Measurements from ENCODE around the gene ASB4. TPM values are rescaled to one million over a fixed set of nuclear protein-coding genes. Genes with fewer than 3 reads are reported as not detected.

ASB4 gene
- total RNA-seq, 4 donors from 2014 or later = 1.4 to 27.3 (median 17.9) TPM

- TF ChIP-seq POLR2A (IDR thresholded peaks at IDR 0.05) (no peak), CTCF (IDR thresholded peaks at IDR 0.05 in 4 of 5, conservative IDR thresholded peaks at IDR 0.05 in 1 of 5) (no peak)
- no peak overlapping the region for H3K4me3 ChIP-seq
- in situ Hi-C loops (cut with MboI; ENCODE audit: low sequenced_read_pairs in 4 of 4) (loop anchor here in 1 of 4 donors (25.0 kb wide), 1 partner anchor 342 kb away; no protein-coding TSS in a partner anchor), intact Hi-C loops (cut with DNase I; ENCODE audit: low total_unique reads) (no loop called here)
- ATAC-seq (no peak), DNase-seq (no peak)
- H3K36me3 ChIP-seq = no peaks in the 10 kb centered on the region
- no peaks in the 10 kb centered on the region for H3K9me3 ChIP-seq
- H3K4me1 ChIP-seq = peaks cover under 1 to 6% of the 10 kb centered on the region in 2 donors
- H3K27me3 ChIP-seq = no peaks in the 10 kb centered on the region
- no peak overlapping the region for H3K27ac ChIP-seq
Measured at GRCh38 chr7:95520136-95520535, 34.4 kb downstream of the ASB4 start.

- peak in 1 of 2 donors; percentile 25 for ATAC-seq
- no peaks in the 10 kb centered on the region for H3K9me3 ChIP-seq
- H3K4me3 ChIP-seq = no peak overlapping the region
- TF ChIP-seq POLR2A (IDR thresholded peaks at IDR 0.05) (no peak), CTCF (IDR thresholded peaks at IDR 0.05 in 4 of 5, conservative IDR thresholded peaks at IDR 0.05 in 1 of 5) (no peak)
- no peaks in the 10 kb centered on the region for H3K36me3 ChIP-seq
- intact Hi-C loops (cut with DNase I; ENCODE audit: low total_unique reads) (no loop called here), in situ Hi-C loops (cut with MboI; ENCODE audit: low sequenced_read_pairs in 4 of 4) (loop anchor here in 2 of 4 donors (5.0 kb wide), 2 partner anchors 157 to 162 kb away; no protein-coding TSS in a partner anchor)
- peak overlapping the region in 2 of 4 donors; percentile 20 to 32 for H3K27ac ChIP-seq
- no peak for DNase-seq
- H3K27me3 ChIP-seq = no peaks in the 10 kb centered on the region
- H3K4me1 ChIP-seq = peaks cover 9 to 25% of the 10 kb centered on the region in 2 donors
Measured at GRCh38 chr7:95525503-95525902, 39.8 kb downstream of the ASB4 start.

GRCh38 chr7:95526128-95526738, 40.5 kb downstream of the ASB4 start:
- intact Hi-C loops (cut with DNase I; ENCODE audit: low total_unique reads) (loop anchor here (2.0 kb wide), 1 partner anchor 19 kb away; no protein-coding TSS in a partner anchor), in situ Hi-C loops (cut with MboI; ENCODE audit: low sequenced_read_pairs in 4 of 4) (loop anchor here in 2 of 4 donors (5.0 kb wide), 2 partner anchors 156 to 161 kb away; no protein-coding TSS in a partner anchor)
- Histone ChIP-seq H3K27ac (no peak overlapping the region), H3K4me1 (peaks cover 9 to 25% of the 10 kb centered on the region in 2 donors), H3K9me3 (no peaks in the 10 kb centered on the region), H3K36me3 (no peaks in the 10 kb centered on the region), H3K4me3 (no peak overlapping the region), H3K27me3 (no peaks in the 10 kb centered on the region)
- DNase-seq (no peak), ATAC-seq (no peak)
- no peak for TF ChIP-seq POLR2A (IDR thresholded peaks at IDR 0.05)
- no peak for TF ChIP-seq CTCF (IDR thresholded peaks at IDR 0.05 in 4 of 5, conservative IDR thresholded peaks at IDR 0.05 in 1 of 5)

GRCh38 chr7:95527033-95527775, 41.5 kb downstream of the ASB4 start:
- peaks cover 9 to 25% of the 10 kb centered on the region in 2 donors for H3K4me1 ChIP-seq
- intact Hi-C loops (cut with DNase I; ENCODE audit: low total_unique reads) (loop anchor here (1.0 to 2.0 kb wide), 2 partner anchors 18 to 159 kb away; no protein-coding TSS in a partner anchor), in situ Hi-C loops (cut with MboI; ENCODE audit: low sequenced_read_pairs in 4 of 4) (loop anchor here in 2 of 4 donors (5.0 kb wide), 2 partner anchors 155 to 160 kb away; no protein-coding TSS in a partner anchor)
- DNase-seq (peak; percentile 30 to 42), ATAC-seq (peak; percentile 87 to 95)
- no peak overlapping the region for H3K27ac ChIP-seq
- no peaks in the 10 kb centered on the region for H3K9me3 ChIP-seq
- H3K27me3 ChIP-seq = no peaks in the 10 kb centered on the region
- no peaks in the 10 kb centered on the region for H3K36me3 ChIP-seq
- H3K4me3 ChIP-seq = no peak overlapping the region
- peak; percentile 87 to 96 (median 89) for TF ChIP-seq CTCF (IDR thresholded peaks at IDR 0.05 in 4 of 5, conservative IDR thresholded peaks at IDR 0.05 in 1 of 5)
- no peak for TF ChIP-seq POLR2A (IDR thresholded peaks at IDR 0.05)
